ENCODE results near the gene CYP11A1. TPM values are rescaled to one million over a fixed set of nuclear protein-coding genes. Genes with fewer than 3 reads are reported as not detected.

Gene CYP11A1
- total and polyA plus RNA-seq, 4 donors = 0.15 to 0.97 (median 0.69) TPM

DNA sequence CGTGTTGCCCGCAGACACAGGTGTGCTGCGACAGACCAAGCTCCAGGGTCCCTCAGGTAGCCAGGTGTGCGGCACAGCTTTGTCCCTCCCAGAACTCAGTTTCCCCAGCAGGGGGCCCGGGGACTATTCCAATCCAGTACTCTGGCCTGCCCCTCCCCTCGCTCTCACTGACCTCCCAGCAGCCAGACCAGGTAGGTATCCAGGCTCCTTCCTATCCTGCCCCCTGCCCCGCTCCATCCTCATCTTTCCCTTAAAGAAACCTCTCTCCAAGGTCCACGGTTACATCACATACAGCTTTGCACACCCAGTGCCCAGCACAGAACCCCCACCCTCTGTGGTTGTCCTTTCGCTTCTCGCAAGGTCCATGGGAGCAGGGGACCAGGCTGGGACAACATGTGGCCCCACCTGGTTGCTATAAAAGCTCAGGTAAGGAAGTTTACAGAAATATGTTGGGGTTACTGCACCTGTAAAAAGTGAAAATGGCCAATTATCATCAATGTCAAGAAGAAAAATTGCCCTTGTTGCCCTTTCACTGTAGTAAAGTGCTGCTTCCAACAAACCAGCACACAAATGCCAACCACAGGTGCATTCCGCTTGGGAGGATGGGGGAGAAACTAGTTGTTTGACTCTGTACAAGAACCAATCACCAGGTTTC lies 7.3 kb upstream of the CYP11A1 start:
- Histone ChIP-seq H3K9me3 (ENCODE audit: control insufficient read depth in 4 of 4, insufficient read depth in 3 of 4, low read length in 3 of 4) (no peaks in the 10 kb centered on the region), H3K36me3 (ENCODE audit: control insufficient read depth in 4 of 4, insufficient read depth in 4 of 4, low read length in 4 of 4) (no peaks in the 10 kb centered on the region), H3K27ac (ENCODE audit: low read depth in 1 of 2, low read length in 1 of 2) (no peak overlapping the region), H3K27me3 (ENCODE audit: control insufficient read depth in 3 of 3, insufficient read depth in 3 of 3, low read length in 2 of 3) (peaks cover 0 to 5% (median 2%) of the 10 kb centered on the region in 3 donors), H3K9ac (ENCODE audit: insufficient read depth in 1 of 2, low read length in 2 of 2) (no peak overlapping the region), H3K4me1 (ENCODE audit: control insufficient read depth in 5 of 5, insufficient read depth in 5 of 5, low read length in 5 of 5) (peaks cover 0 to 14% (median 0%) of the 10 kb centered on the region in 5 donors), H3K4me3 (no peak overlapping the region)
- WGBS, 2 donors = 23 to 27% methylated on average over 11 of the region's 11 CpGs
- TF ChIP-seq, protein P1, sequence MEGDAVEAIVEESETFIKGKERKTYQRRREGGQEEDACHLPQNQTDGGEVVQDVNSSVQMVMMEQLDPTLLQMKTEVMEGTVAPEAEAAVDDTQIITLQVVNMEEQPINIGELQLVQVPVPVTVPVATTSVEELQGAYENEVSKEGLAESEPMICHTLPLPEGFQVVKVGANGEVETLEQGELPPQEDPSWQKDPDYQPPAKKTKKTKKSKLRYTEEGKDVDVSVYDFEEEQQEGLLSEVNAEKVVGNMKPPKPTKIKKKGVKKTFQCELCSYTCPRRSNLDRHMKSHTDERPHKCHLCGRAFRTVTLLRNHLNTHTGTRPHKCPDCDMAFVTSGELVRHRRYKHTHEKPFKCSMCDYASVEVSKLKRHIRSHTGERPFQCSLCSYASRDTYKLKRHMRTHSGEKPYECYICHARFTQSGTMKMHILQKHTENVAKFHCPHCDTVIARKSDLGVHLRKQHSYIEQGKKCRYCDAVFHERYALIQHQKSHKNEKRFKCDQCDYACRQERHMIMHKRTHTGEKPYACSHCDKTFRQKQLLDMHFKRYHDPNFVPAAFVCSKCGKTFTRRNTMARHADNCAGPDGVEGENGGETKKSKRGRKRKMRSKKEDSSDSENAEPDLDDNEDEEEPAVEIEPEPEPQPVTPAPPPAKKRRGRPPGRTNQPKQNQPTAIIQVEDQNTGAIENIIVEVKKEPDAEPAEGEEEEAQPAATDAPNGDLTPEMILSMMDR (IDR thresholded peaks at IDR 0.05; ENCODE audit: control extremely low read depth, extremely low read depth) = no peak
- no peak for ATAC-seq (ENCODE audit: insufficient read depth, low FRiP score)
- no peak for DNase-seq

DNA sequence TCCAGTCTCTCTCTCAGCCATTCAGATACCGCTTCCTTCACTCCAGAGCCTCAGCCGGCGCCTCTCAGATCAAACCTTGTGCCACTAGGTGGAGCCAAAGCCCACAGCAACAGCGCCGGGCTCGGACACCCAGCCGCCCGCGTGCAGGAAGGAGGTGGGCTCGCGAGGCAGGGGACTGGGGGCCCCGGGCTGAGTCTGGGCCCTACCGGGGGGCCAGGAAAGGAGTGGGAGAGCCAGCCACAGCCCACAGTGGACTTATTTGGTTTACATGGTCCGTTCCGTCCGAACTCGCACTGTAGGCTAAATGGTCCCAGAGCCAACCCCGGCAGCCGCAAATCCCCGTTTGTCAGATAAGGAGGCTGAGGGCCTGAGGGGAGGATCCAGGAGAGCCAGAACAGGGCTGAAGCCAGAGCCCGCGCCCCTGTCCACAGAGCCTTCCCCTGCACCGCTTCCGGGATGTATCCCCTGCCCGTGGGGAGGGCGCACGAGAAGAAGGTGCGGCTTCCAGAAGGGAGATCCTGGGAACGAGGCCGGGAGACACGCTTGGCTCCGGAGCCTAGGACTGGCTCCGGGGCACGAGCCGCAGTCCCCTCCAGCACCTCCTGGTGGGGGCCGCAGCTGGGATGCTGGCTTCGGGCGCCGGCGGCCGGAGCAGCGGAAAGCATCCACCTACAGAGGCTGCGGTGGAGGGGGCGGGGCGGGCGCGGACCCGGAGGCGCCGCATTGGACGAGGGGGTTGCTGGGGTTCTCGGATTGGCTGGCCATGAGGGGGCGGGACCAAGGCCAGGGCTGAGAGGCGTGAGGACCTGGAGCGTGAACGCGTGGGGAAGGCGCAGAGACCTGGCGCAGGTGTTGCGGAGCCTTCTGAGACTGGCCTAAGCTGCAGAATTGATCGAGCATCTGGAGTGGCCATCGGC lies 6.5 kb upstream of the CYP11A1 start:
- no peaks in the 10 kb centered on the region for H3K9me3 ChIP-seq (ENCODE audit: control insufficient read depth in 4 of 4, insufficient read depth in 3 of 4, low read length in 3 of 4)

DNA sequence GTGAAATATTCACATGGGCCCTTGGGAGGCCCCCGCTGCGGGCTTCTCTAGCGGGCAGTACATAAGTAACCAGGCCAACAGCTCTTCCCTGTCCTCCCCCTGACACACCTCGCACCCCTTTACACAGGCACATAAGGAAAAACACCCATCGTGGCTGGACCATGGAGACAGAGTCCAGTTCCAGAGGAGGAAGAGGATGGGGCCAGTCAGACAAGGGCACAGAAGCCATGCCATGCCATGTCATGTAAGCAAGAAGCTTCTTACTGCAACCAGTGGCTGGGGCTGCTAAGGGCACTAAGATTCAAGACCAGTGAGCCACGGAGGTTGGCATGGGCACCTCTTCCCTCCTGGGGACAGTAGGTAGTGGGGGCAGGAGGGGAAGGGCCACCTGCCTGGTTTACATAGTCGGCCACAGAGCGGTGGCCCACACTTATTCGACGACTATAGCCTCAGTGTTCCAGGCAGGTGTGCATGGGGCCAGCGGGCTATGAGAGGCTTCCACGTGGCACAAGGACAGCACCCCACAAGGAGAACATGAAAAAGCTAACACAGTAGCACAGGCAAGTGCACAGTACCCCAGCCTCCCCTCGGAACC lies 5.7 kb upstream of the CYP11A1 start:
- Histone ChIP-seq H3K36me3 (ENCODE audit: control insufficient read depth in 4 of 4, insufficient read depth in 4 of 4, low read length in 4 of 4) (no peaks in the 10 kb centered on the region), H3K9me3 (ENCODE audit: control insufficient read depth in 4 of 4, insufficient read depth in 3 of 4, low read length in 3 of 4) (no peaks in the 10 kb centered on the region), H3K27ac (ENCODE audit: low read depth in 1 of 2, low read length in 1 of 2) (no peak overlapping the region), H3K9ac (ENCODE audit: insufficient read depth in 1 of 2, low read length in 2 of 2) (no peak overlapping the region), H3K4me3 (no peak overlapping the region), H3K27me3 (ENCODE audit: control insufficient read depth in 3 of 3, insufficient read depth in 3 of 3, low read length in 2 of 3) (peaks cover 0 to 5% (median 2%) of the 10 kb centered on the region in 3 donors), H3K4me1 (ENCODE audit: control insufficient read depth in 5 of 5, insufficient read depth in 5 of 5, low read length in 5 of 5) (peaks cover 0 to 14% (median 0%) of the 10 kb centered on the region in 5 donors)
- 56 to 65% methylated on average over 13 of the region's 13 CpGs for WGBS, 2 donors
- DNase-seq (no peak), ATAC-seq (ENCODE audit: insufficient read depth, low FRiP score) (no peak)
- TF ChIP-seq, protein P1 (IDR thresholded peaks at IDR 0.05; ENCODE audit: control extremely low read depth, extremely low read depth) = no peak

More for the DNA sequence above, 6.5 kb upstream of the CYP11A1 start:
- H3K36me3 ChIP-seq (ENCODE audit: control insufficient read depth in 4 of 4, insufficient read depth in 4 of 4, low read length in 4 of 4) = no peaks in the 10 kb centered on the region
- peaks cover 0 to 14% (median 0%) of the 10 kb centered on the region in 5 donors for H3K4me1 ChIP-seq (ENCODE audit: control insufficient read depth in 5 of 5, insufficient read depth in 5 of 5, low read length in 5 of 5)
- H3K27me3 ChIP-seq (ENCODE audit: control insufficient read depth in 3 of 3, insufficient read depth in 3 of 3, low read length in 2 of 3) = peaks cover 0 to 5% (median 2%) of the 10 kb centered on the region in 3 donors
- peak; percentile 87 to 89 (median 89) for DNase-seq
- WGBS, 2 donors = 1% methylated on average over 55 to 62 of the region's 62 CpGs
- TF ChIP-seq, protein P1 (IDR thresholded peaks at IDR 0.05; ENCODE audit: control extremely low read depth, extremely low read depth) = peak; percentile 81
- H3K27ac ChIP-seq (ENCODE audit: low read depth in 1 of 2, low read length in 1 of 2) = peak overlapping the region in 1 of 2 donors; percentile 54
- H3K4me3 ChIP-seq = peak overlapping the region; percentile 10
- ATAC-seq (ENCODE audit: insufficient read depth, low FRiP score) = peak; percentile 96
- no peak overlapping the region for H3K9ac ChIP-seq (ENCODE audit: insufficient read depth in 1 of 2, low read length in 2 of 2)
